ENCODE data around the gene POLE2.

The POLE2 gene

GRCh38 chr14:49633640-49634546, 54.1 kb downstream of the POLE2 start:
- Histone ChIP-seq H3K4me2 (no peak overlapping the region; the same call in 1 of the 2 replicates), H2AFZ (ENCODE audit: low read depth) (peak overlapping the region; percentile 36; the same call in 1 of the 2 replicates), H3K79me2 (ENCODE audit: insufficient read depth, low read depth) (peaks cover 82% of the 10 kb centered on the region)

GRCh38 chr14:49623941-49624839, 63.8 kb downstream of the POLE2 start:
- H3K4me2 ChIP-seq = peak overlapping the region; percentile 96
- H3K4me3 ChIP-seq (IDR thresholded peaks at IDR 0.05; ENCODE audit: insufficient read depth, low read depth, low read length) = no peak overlapping the region
- H3K27me3 ChIP-seq (ENCODE audit: insufficient read depth, low read depth) = no peaks in the 10 kb centered on the region
- peaks cover 73% of the 10 kb centered on the region for H3K79me2 ChIP-seq (ENCODE audit: insufficient read depth, low read depth)
- no peaks in the 10 kb centered on the region for H4K20me1 ChIP-seq (ENCODE audit: insufficient read depth)
- peaks cover 37% of the 10 kb centered on the region for H3K4me1 ChIP-seq (ENCODE audit: low read depth, poor library complexity, severe bottlenecking)
- H3K9ac ChIP-seq = peak overlapping the region; percentile 97
- H2AFZ ChIP-seq (ENCODE audit: low read depth) = no peak overlapping the region
- no peaks in the 10 kb centered on the region; the same call in 1 of the 2 replicates for H3K36me3 ChIP-seq (ENCODE audit: insufficient read depth)
- TF ChIP-seq CTCF (conservative IDR thresholded peaks at IDR 0.05; ENCODE audit: low read depth, low read length) = no peak
- H3K27ac ChIP-seq = peak overlapping the region; percentile 99

More at GRCh38 chr14:49633640-49634546, 54.1 kb downstream of the POLE2 start:
- TF ChIP-seq CTCF (conservative IDR thresholded peaks at IDR 0.05; ENCODE audit: low read depth, low read length) = peak; percentile 73
- Histone ChIP-seq H3K4me1 (ENCODE audit: low read depth, poor library complexity, severe bottlenecking) (peaks cover 36% of the 10 kb centered on the region), H3K27ac (peak overlapping the region; percentile 98), H3K4me3 (IDR thresholded peaks at IDR 0.05; ENCODE audit: insufficient read depth, low read depth, low read length) (no peak overlapping the region), H3K9ac (peak overlapping the region; percentile 96), H3K36me3 (ENCODE audit: insufficient read depth) (no peaks in the 10 kb centered on the region), H4K20me1 (ENCODE audit: insufficient read depth) (no peaks in the 10 kb centered on the region), H3K27me3 (ENCODE audit: insufficient read depth, low read depth) (no peaks in the 10 kb centered on the region)

GRCh38 chr14:49623387-49623786, 64.6 kb downstream of the POLE2 start:
- Histone ChIP-seq H3K4me3 (IDR thresholded peaks at IDR 0.05; ENCODE audit: insufficient read depth, low read depth, low read length) (no peak overlapping the region), H3K9ac (peak overlapping the region; percentile 97), H4K20me1 (ENCODE audit: insufficient read depth) (no peaks in the 10 kb centered on the region), H3K4me2 (peak overlapping the region; percentile 96), H3K79me2 (ENCODE audit: insufficient read depth, low read depth) (peaks cover 81% of the 10 kb centered on the region), H3K27ac (peak overlapping the region; percentile 99), H3K27me3 (ENCODE audit: insufficient read depth, low read depth) (no peaks in the 10 kb centered on the region), H3K4me1 (ENCODE audit: low read depth, poor library complexity, severe bottlenecking) (peaks cover 36% of the 10 kb centered on the region), H2AFZ (ENCODE audit: low read depth) (no peak overlapping the region), H3K36me3 (ENCODE audit: insufficient read depth) (peaks cover 5% of the 10 kb centered on the region; the same call in 1 of the 2 replicates)
- TF ChIP-seq CTCF (conservative IDR thresholded peaks at IDR 0.05; ENCODE audit: low read depth, low read length) = no peak

- Histone ChIP-seq H3K79me2 (ENCODE audit: insufficient read depth, low read depth) (peaks cover 89% of the 10 kb centered on the region), H3K4me2 (peak overlapping the region; percentile 96), H3K27me3 (ENCODE audit: insufficient read depth, low read depth) (no peaks in the 10 kb centered on the region), H2AFZ (ENCODE audit: low read depth) (no peak overlapping the region), H3K4me1 (ENCODE audit: low read depth, poor library complexity, severe bottlenecking) (peaks cover 36% of the 10 kb centered on the region), H4K20me1 (ENCODE audit: insufficient read depth) (no peaks in the 10 kb centered on the region), H3K36me3 (ENCODE audit: insufficient read depth) (peaks cover 7% of the 10 kb centered on the region; the same call in 1 of the 2 replicates), H3K4me3 (IDR thresholded peaks at IDR 0.05; ENCODE audit: insufficient read depth, low read depth, low read length) (no peak overlapping the region), H3K9ac (peak overlapping the region; percentile 97; the same call in 1 of the 2 replicates), H3K27ac (peak overlapping the region; percentile 99)
- no peak for TF ChIP-seq CTCF (conservative IDR thresholded peaks at IDR 0.05; ENCODE audit: low read depth, low read length)
These were observed 65.9 kb downstream of the POLE2 start for GRCh38 chr14:49622022-49622607.
